H54 (cell line): Measurements from ENCODE around the gene CHAT.

ENCODE experiments used
- DNase-seq: peaks from one replicate; pipeline ENCODE4 v3.0.0; 2011; ENCODE audit warnings: low spot score, mixed read lengths; ENCODE audit not compliant: insufficient read length
- FAIRE-seq: peaks from 3 replicates; lab custom pipeline; 2011; peaks lifted over from hg19 to GRCh38; lab: Jason Lieb, UNC
- POLR2A ChIP-seq: IDR thresholded peaks from 2 replicates; pipeline ENCODE4 v1.6.1; 2011; ENCODE audit warnings: low read depth, mild to moderate bottlenecking, low read length

Gene CHAT

DNA sequence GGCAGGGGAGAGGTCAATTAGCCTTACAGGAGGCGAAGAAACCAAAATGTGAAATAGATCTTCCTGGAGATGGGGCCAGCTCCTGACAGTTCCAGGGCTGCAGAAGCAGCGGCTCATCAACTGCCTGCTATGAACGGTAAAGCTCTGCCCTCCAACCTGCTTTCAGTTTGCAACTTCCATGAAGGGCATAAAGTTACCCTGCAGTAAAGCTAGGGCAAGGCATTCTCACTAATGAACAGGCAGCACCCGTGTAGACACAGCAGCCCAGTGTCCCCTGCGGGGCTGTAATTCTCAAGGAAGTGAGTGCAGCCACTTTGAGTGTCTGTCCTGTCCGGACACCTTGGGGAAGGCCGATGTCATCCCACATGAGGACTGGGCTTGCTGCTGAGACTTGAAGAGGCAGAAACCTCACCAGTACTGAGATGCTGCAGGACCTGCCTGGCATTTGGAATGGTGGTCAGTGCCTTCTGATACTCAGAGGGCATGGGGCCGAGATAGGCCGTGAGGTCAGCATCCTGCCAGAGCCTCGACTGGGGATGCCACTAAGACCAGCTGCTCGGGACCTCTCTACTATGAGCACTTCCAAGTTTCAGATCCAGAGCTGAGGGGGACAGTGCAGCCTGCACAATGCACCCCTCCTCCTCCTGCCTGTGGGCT, 39.6 kb downstream of the CHAT start:
- DNase-seq (no peak), FAIRE-seq (no peak)
- TF ChIP-seq POLR2A: no peak

DNA sequence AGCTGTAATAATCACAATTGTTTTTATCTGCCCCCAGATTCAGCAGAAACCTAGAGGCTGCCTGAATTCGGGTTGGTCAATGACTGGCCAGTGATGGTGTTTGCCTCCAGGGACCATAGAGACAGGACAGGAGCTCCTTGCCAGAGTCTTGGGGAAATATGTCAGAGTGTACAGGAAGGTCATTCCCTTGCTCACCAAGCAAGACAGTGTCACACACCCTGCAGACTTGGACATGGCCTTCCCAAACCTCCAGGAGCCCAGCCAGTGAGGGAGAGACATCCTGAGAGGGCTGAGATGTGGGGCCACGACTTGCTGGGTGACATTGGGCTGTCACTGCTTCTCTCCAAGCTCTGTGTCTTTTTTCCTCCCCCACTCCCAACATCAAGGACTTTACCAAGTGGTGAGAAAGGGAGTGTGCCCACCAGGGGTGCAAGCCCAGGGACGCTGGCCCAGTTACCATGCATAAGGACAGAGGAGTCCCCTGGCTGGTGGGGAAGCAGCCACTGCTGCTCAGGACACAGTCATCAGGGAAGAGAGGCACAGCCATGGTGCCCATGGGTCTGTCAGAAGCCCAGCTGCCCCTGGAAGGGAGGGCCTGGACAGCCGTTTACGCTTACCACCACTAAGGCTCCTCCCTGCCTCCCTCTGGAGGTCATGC, 40.3 kb downstream of the CHAT start:
- DNase-seq: no peak

DNA sequence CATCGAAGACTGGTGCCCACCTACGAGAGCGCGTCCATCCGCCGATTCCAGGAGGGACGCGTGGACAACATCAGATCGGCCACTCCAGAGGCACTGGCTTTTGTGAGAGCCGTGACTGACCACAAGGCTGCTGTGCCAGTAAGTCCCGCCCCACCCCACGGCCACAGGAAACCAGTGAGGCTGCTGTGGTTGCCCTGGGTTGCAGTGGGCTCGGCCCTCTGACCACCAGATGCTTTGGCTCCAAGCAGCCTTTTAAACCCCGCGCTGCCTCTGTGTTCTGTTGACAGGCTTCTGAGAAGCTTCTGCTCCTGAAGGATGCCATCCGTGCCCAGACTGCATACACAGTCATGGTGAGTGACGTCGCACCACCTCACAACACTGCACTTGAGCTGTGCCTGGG, 41.3 kb downstream of the CHAT start:
- FAIRE-seq (no peak), DNase-seq (no peak)
- TF ChIP-seq POLR2A: no peak

More for the DNA sequence above, 40.3 kb downstream of the CHAT start:
- FAIRE-seq: no peak
- no peak for TF ChIP-seq POLR2A

GRCh38 chr10:49656845-49657493, 43.1 kb downstream of the CHAT start:
- TF ChIP-seq POLR2A: no peak
- DNase-seq (no peak), FAIRE-seq (no peak)

DNA sequence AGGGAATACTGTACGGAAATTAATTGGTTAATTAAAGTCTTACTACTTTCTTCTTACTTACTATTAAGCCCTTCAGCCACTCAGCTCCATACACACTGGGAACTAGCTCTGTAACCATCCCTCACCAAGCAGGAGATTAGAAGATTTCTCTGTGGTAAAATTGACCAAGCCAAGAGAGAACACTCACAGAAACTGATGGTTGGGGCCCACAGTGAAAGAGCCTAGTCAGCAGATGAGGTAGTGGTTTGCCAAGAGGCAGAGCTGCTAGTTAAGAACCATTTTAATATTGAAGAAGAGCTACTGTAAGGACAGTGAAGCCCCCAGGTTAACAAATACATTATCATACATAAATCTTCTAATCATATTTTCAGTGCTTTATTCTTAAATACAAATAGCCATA, 43.8 kb downstream of the CHAT start:
- FAIRE-seq (no peak), DNase-seq (no peak)

GRCh38 chr10:49661140-49661856, 47.5 kb downstream of the CHAT start:
- FAIRE-seq (no peak), DNase-seq (no peak)
- no peak for TF ChIP-seq POLR2A

More for the DNA sequence above, 43.8 kb downstream of the CHAT start:
- no peak for TF ChIP-seq POLR2A

DNA sequence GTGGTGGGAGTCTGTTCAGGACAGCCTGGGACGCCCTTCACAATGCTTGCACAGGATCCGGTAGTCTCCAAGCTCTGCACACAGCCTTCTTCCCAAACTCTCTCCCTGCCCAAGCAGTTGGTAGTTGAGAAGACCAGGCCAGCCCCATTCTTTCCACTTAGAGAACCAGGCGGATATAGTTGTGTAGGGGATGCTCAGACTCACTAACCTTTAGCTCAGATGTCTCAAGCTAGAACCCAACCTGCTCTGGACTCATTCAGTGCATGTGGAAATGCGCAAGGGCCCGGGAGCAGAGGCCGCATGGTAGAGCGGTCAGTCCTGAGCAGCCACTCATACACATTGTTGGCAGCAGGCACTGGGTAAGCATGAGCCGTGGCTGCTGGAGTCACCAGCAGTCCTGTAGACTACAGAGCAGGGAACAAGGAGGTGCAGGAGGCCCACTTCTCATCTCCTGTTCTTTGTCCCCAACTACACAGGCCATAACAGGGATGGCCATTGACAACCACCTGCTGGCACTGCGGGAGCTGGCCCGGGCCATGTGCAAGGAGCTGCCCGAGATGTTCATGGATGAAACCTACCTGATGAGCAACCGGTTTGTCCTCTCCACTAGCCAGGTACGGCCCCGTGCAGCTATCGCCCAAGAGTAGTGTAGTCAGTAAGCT, 48.5 kb downstream of the CHAT start:
- no peak for FAIRE-seq
- DNase-seq: no peak
- no peak for TF ChIP-seq POLR2A

DNA sequence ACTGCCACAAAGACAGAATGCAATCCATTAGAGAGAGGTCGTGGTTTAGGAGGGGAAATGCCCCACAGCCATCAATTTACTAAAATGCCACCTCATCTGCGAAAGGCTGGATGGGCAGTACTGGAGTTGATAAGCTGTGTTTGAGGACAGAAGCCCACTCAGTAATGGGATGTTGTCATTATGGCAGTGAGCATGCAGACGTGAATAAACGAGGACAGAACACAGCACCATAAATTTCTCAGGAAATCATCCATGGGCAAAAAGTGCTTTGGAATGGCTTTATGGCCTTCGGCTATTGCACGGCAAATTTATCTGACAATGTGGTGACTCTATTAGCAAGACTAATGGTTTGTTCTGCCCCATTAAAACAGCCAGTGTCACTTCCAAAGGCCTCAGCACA, 49.8 kb downstream of the CHAT start:
- TF ChIP-seq POLR2A: no peak
- no peak for DNase-seq
- FAIRE-seq: no peak

- no peak for DNase-seq
- TF ChIP-seq POLR2A: no peak
- FAIRE-seq: no peak
These were observed 50.4 kb downstream of the CHAT start for GRCh38 chr10:49664006-49664841.

GRCh38 chr10:49664842-49665355, 51.1 kb downstream of the CHAT start:
- no peak for TF ChIP-seq POLR2A
- DNase-seq: no peak
- no peak for FAIRE-seq

GRCh38 chr10:49666054-49666615, 52.3 kb downstream of the CHAT start:
- no peak for TF ChIP-seq POLR2A
- DNase-seq: no peak
- no peak for FAIRE-seq

- no peak for FAIRE-seq
- no peak for DNase-seq
- TF ChIP-seq POLR2A: no peak
These were observed 52.8 kb downstream of the CHAT start for GRCh38 chr10:49666685-49667084.

GRCh38 chr10:49667991-49668390, 54.2 kb downstream of the CHAT start:
- no peak for DNase-seq
- TF ChIP-seq POLR2A: no peak
- no peak for FAIRE-seq
